C4-2B (cell line): ENCODE data around the gene FAM186B.
A peak's percentile ranks its signal among the peaks of the same experiment; 100 is the strongest.

Experiments used
- CTCF ChIP-seq: fragments of 450-650 bp; conservative IDR thresholded peaks from 2 replicates; pipeline ENCODE4 v1.5.1; 2017; ENCODE audit warnings: mild to moderate bottlenecking
- ZFX ChIP-seq: fragments of 450-650 bp; IDR thresholded peaks from 2 replicates; pipeline ENCODE4 v1.6.1; 2017

- TF ChIP-seq CTCF, result peak; percentile 75
- no peak for TF ChIP-seq ZFX
Observed at GRCh38 chr12:49636979-49637755, 31.7 kb upstream of the FAM186B start.
